Measurements from ENCODE around the gene GRIN2B.

Gene GRIN2B

GRCh38 chr12:13956060-13956590 is 25.3 kb downstream of the GRIN2B start:
- no peak for DNase-seq (ENCODE audit: low read depth)

GRCh38 chr12:13952096-13952495 is 29.3 kb downstream of the GRIN2B start:
- DNase-seq (ENCODE audit: low read depth), result no peak

- no peak for DNase-seq (ENCODE audit: low read depth)
Measured at GRCh38 chr12:13950502-13950901, 30.9 kb downstream of the GRIN2B start.

- no peak for DNase-seq (ENCODE audit: low read depth)
Measured at GRCh38 chr12:13948621-13949020, 32.8 kb downstream of the GRIN2B start.

DNA sequence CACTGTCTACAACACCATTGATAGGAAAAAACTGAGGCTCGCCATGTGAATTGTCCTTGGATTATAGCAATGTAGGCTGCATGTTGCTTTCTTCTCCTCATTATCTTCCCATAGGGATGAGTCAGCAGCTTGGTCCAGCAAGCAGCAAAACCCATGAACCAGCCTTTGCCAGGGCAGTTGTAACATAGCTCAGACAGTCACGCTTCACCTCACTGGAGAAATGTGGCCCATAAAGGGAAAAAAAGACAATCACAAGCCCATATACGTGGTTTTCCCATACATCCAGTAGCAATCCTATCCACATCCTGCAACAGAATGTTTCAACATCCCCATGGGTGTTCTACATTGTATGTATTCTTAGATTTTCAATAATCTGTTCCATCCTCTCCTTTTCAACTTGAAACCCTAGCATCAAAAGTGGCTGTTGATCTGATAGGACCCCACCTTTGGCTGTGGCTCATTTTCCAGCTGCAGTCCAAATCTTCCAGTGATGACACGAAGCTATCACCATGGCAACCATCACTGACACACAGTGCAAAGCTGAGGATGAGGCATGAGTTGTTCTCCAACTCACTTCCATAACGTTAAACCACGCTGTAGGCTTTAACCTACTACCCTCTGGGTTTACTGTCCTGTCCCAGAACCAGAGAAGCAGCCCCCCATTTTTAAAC is 34.0 kb downstream of the GRIN2B start:
- no peak for DNase-seq (ENCODE audit: low read depth)

DNA sequence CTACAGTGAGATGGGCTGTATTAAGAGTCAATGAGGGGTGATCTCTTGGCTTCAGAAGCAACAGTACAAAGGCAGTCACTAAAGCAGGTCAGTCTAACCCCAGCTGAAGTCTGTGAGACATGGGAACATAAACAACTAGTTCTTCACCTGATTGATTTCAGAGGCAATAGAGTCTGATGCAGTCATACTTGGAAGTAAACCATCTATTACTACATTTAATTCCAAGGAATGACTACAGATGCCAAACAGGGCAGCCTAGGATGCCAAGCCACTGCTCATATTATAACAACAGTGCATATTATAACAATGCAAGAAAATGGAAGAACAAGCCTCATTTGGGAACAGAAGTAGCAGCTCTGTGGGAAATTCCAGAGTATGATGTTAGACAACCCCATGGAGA is 35.8 kb downstream of the GRIN2B start:
- no peak for DNase-seq (ENCODE audit: low read depth)

- DNase-seq (ENCODE audit: low read depth), result no peak
Measured at GRCh38 chr12:13945236-13945635, 36.2 kb downstream of the GRIN2B start.

DNA sequence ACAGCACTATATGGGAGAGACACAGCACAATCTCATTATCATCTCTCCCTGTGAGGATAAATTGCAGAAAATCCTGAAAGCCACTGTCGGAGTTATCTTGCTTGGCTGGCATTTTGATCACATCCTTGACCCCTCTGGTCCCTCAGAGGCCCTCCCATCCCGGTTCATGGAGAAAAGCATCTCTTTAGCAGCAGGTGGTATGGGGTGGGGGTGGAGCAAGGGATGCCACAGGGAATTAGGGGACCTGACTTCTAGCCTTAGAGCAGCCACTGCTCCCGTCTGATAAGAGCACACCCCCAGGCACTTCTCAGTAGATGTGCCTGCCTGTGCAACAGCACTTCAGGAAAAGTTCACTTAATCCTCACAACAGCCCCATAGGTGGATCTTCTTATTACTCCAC is 38.6 kb downstream of the GRIN2B start:
- DNase-seq (ENCODE audit: low read depth), result no peak

GRCh38 chr12:13941258-13942249 is 39.8 kb downstream of the GRIN2B start:
- DNase-seq (ENCODE audit: low read depth), result peak; percentile 17

- DNase-seq (ENCODE audit: low read depth), result no peak
Measured at GRCh38 chr12:13940335-13940865, 41.0 kb downstream of the GRIN2B start.

- no peak for DNase-seq (ENCODE audit: low read depth)
Measured at GRCh38 chr12:13937735-13938134, 43.7 kb downstream of the GRIN2B start.

DNA sequence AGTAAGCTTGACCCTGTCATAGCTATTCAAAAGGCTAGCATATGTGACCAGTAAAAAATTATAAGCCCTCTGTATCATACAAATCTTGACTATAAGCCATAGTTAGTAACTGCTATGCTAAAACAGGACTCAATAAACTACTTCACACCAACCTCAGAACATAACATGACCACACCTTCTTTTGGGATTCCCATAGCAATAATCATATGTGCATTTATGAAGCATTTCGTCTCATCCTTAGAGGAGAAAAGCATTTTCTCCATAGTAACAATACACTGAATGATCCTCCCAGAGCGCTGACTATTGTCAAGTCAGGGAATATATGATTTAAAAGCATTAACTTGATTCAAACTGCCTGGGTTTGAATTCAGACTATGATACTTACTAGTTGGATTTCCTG is 46.2 kb downstream of the GRIN2B start:
- DNase-seq (ENCODE audit: low read depth), result no peak
